CD4-positive, alpha-beta T cell treated with Interleukin-10 for 1 hour (primary cell): ENCODE measurements around the gene POLR2C.
"Not testable (repeated sequence)": the region's sequence is repeated elsewhere in the genome, so short reads cannot be mapped to it uniquely, and the experiment has no call there.

Source experiments
- DNase-seq: peaks from one replicate; pipeline ENCODE4 v3.0.0-alpha.2; 2020

POLR2C gene

DNA sequence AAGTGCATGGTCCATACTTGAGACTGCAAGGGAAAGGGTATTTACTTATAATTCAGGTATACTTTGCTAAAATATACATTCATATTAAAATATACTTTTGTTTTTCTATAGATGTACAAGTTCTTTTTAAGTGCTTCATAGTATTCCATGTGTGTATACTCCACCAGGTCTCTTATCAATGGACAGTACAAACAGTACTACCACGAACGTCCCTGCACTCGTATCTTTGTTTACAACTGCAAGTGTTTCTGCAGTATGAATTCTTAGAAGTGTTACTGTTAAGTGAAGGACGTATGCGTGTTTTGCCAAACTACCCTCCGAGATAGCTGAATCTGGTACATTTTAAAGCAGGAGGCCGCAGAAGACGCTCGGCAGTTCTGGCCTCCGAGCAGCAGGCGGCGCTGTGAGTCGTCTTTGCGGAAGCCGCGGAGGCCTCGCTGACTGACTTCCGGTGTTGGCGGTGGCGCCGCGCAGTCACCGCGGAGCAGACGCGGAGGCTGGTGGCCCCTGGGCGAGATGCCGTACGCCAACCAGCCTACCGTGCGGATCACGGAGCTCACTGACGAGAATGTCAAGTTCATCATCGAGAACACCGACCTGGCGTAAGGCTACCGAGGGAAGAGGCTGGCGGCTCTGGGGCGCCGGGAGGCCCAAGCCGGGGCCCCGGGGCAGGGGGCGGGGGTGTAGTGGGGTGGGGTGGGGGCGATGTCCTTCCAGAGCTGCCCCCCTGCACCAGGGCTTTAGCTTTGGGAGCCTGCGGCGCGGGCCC is at the start of gene POLR2C:
POLR2C (plus strand) TSS at position 471 of the 769 bp plus-strand sequence; CDS start at position 517, 46 bp downstream.
- DNase-seq = peak; percentile 94

DNA sequence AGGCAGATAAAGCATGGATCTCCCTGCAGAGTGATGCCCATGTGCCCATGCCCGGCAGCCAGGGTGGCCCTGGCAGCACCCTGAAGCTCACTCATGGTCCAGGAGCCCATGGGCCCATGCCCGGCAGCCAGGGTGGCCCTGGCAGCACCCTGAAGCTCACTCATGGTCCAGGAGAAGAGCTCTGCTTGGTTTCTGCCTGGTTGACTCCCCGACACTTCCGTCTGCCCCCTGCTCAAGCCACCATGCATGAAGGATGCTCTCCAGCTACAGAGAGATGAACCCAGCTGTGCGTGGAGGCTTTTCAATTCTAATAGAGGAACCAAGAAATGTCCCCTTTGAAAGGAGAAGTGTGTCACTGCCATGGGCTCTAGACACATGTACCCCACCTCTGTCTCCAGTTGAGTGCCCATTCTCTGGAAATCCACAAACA is 49.2 kb upstream of the POLR2C start:
- DNase-seq = no peak

DNA sequence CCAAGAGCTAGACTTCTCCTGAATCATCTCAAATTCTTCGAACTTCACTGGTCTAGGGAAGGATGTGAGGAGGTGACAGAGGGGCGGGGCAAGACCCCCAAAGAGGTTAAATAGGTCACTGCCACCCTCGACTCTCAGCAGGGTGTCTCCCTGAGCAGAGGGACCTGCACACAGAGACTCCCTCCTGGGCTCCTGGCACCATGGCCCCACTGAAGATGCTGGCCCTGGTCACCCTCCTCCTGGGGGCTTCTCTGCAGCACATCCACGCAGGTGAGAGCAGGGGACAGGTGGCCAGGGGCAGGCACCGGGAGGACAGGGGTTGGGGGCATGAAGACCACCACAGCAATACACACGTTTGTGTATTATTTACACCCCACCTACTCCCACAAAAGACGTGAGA is 48.7 kb upstream of the POLR2C start:
- no peak for DNase-seq

DNA sequence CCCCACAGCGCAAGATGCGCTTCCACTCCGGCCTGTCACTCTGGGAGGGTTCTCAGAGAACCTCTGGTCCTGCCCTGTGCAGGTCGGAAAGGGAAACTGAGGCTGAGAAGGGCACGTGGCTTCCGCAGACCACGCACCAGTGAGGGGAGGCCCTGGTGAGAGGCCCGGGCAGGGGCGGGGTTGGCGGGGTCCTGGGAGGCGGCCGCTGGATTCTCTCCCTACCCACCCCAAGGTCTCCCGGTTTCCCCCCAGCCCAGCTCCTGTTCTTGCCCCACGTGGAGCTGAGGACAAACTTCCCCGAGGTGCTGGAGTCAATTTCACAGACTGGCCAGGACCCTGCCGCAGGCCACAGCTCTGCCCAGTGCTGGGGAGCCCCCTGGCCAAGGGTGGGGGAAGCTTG is 46.4 kb upstream of the POLR2C start:
- DNase-seq = no peak

DNA sequence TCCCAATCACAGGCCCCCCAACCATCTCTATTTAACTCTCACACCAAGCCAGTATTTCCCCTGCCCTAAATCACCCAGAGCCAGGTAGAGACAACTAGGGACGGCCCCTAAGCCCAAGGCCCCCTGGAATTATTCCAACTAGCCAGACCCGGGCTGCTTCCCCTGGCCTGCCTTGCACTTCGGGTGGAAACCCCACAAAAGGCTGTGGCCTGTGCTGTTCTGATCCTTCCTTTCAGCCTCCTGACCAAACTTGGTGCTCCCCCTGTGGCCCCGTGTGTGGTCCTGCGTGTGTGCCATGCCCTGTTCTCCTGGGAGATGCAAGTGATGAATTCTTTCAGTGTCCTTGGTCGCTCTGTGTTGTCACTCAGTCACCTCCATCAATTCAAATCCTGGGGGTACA is 43.0 kb upstream of the POLR2C start:
- no peak for DNase-seq

DNA sequence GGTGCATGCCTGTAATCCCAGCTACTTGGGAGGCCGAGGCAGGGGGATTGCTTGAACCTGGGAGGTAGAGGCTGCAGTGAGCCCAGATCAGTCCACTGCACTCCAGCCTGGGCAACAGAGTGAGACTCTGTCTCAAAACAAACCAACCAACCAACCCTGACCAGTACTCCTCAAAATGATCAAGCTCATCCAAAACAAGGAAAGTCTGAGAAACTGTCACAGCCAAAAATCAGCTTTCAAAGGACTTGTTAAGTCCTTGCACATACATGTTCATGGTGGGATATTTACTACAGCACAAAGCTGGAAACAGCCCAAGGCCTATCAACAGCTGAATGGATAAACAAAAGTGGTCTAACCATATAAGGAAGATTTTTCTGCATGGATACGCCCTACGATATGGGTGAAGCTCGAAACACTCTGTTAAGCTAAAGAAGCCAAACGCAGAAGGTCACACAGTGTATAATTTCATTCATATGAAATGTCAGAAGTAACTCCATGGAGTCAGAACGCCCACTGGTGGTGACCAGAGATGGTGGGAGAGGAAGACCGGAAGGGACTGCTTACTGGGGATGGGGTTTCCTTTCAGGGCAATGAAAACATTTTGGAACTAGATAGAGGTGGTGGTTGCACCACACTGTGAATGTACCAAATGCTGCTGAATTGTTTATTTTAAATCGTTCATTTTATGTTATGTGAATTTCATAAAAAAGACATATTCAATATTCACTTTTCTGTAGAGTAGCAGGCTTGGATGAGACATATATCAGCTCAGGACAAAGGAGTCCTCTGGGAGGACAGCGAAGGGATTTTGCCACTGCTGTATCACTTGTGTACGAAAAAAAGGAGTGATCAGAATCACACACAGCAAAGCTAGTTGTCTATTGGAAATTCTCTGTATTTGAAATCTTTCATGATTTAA is 40.2 kb upstream of the POLR2C start:
- no peak for DNase-seq

DNA sequence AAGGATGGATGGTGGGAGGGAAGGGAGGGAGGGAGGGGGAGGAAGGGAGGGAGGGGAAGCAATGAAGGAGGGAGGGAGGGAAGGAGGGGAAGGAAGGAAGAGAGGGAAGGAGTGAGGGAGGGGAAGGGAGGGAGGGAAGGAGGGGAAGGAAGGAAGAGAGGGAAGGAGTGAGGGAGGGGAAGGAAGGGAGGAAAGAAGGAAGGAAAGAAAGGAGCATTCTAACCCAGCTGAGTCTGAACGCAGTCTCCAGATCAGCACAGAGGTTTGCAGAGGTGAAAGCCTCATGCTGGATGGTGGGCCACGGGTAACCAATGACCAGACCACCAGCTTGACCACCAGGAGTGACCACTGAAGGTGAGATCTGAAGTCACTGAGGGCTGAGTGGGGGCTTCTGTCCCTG is 39.3 kb upstream of the POLR2C start:
- no peak for DNase-seq

DNA sequence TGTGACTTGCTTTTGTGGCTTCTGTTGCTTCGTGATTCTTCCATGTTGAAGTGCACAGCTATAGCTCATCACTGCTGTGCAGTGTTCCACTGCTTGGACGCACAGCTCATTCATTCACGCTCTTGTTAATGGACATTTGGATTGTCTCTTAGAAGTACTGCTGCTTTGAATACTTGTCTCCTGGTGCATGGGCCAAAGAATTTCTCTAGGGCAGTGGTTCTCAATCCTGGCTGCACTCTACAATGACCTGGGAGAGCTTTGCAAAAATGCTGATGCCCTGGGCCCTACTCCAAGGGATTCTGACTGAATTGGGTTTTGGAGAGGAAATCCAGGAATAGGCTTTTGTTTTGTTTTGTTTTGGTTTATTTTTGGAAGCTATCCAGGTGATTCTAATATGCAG is 37.9 kb upstream of the POLR2C start:
- no peak for DNase-seq

DNA sequence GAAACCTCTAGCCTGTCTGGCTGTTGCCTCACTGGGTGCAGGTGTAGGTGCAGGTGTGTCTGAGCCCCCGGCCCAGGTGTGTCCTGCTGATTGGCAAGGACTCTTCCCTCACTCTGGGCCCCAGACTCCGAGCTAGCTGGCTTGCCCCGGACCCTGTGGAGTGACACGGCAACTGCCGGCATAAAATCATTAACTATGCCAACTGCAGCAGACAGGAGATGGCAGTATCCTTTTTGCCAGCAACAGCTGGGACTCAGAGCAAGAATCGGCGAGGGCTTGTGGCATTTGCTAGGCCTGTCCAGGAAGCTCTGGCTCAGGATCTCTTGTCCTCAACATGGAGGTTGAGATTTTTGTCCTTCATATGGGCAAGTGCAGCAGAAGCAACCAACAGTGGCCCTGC is 36.1 kb upstream of the POLR2C start:
- no peak for DNase-seq

DNA sequence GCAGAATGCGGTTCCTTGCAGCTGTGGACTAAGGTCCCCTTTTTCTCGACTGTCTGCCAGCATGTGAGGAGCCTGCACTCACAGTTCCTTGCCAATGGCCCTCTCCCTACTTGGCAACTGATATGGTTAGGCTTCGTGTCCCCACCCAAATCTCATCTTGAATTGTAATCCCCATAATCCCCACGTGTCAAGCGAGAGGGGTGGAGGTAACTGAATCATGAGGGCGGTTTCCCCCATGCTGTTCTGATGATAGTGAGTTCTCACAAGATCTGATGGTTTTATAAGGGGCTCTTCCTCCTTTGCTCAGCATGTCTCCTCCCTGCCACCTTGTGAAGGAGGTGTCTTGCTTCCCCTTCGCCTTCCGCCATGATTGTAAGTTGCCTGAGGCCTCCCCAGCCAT is 35.2 kb upstream of the POLR2C start:
- DNase-seq = no peak

DNA sequence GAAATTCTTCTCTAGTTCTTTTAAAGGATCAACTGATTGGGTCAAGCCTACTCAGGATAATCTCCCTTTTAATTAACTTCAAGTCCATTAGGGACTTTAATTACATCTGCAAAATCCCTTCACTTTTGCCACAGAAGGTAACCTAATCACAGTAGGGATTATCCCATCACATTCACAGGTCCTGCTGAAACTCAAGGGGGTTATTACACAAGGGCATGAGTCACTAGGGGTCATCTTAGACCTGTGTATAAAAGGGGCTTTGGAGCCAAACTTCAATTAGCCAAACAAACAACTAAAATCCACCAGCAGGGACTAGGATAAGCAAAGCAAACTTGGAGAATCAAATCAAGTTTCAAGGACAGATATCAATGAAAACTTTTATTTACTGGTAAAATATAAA is 34.7 kb upstream of the POLR2C start:
- no peak for DNase-seq

DNA sequence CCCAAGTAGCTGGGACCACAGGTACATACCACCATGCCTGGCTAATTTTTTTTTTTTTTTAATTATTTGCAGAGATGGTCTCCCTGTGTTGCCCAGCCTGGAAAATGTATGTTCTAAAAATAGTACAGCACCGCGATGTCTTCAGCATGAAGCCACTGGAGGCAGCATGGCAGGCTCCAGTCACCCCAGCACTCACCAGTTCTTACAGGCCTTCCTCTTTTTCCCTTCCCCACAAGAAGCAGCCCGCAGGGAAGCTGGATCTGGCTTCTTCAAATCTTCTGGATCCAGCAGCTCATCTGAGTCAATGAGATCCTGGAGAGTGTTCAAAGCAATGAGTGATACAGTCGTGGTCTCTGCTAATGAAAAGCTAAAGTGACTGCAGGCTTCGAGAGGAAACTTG is 31.5 kb upstream of the POLR2C start:
- no peak for DNase-seq

DNA sequence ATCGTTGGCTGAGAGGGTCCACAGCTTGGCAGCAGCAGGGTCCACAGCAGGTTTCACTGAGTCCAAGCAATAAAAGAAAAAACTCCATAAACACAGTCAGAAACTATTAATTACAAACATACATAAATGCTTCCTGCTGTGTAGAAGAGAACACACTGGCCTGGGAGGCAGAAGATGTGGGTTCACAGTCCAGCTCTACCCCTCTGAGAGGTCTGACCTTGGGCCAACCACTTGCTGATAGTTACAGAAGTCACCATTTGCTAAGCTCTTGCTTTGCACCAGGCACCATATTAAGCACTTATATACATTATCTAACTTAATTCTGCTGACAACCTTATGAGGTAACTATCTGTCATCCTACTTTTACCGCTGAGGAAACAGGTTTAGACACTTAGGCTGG is 30.0 kb upstream of the POLR2C start:
- DNase-seq = no peak

DNA sequence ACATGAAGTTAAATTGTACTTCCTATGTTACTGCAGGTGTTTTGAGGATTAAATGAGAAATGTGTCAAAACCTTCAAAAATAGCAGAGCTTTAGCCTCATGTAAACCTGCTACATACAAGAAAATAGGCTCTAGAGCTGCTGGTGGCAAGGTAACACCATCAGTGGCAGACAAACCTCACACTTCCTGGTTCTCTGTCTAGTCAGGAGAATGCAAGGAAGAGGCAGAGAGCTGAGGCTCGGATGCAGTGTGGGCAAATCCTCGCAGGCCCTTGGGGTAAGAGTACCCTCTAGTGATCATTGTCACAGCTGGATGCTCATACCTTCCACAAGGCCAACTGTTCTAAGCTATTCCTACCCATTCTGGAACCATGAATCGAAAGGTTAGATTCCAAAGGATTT is 29.5 kb upstream of the POLR2C start:
- DNase-seq = no peak

DNA sequence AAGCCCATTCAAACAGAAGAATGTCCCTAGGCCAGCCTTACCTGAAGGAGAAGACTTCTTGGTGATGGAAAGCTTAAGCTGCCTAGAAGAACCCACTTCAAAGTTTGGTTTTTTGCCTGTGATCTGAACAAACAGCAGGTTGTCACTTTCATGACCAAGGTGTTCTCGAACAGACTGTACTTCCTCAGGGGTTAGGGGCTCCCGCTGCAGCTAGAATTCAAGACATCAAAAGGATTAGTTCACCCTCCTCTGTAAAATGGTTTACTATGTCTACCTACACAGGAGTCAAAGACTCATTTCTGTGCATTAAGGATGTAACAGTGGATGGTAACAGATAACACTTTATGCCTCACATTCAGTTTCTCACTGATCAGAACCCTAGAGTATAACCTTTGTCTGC is 28.5 kb upstream of the POLR2C start:
- no peak for DNase-seq

DNA sequence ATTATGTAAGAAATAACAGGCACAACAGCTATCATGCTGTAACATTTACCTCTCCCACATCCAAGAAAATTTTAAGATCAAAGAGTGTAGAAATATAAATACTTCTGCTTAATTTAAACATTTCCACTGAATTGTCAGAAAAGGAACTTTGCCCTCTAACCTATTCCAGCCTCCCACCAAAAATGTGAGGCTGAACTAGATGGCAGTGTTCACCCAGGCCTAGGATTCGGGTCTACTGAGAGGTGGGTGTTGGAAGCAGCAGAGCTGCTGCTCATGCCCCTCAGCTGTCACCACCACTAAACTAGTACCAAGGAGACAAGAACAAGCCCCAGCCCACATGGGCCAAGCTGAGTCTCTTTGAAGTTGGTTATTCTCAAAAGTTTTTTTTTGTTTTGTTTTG is 26.6 kb upstream of the POLR2C start:
- no peak for DNase-seq

DNA sequence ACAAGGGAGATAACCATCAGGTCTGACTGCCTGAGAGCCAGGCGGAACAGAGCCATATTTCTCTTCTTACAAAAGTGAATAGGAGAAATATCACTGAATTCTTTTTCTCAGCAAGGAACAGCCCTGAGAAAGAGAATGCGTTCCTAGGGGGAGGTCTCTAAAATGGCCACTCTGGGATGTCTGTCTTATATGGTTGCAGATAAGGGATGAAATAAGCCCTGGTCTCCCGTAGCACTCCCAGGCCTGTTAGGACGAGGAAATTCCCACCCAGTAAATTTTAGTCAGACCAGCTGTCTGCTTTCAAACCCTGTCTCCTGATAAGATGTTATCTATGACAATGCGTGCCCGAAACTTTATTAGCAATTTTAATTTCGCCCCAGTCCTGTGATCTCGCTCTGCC is 22.5 kb upstream of the POLR2C start:
- peak; percentile 13 for DNase-seq

DNA sequence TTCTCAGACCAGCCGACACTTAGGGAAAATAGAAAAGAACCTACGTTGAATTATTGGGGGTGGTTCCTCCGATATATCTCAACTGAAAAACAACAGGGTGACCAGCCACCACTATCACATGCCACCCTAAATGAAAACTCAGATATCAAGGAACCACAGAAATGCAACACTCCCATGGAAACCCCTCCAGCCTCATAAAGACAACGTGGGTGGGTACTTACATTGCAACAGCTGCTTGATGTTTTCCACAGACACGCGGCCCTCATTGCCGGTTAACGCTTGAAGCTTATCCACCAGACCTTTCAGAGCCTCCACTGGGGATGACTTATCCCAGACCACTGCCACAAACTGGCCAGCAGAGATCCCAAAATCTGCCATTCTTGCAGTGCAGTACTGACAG is 21.9 kb upstream of the POLR2C start:
- DNase-seq = not testable (repeated sequence)

DNA sequence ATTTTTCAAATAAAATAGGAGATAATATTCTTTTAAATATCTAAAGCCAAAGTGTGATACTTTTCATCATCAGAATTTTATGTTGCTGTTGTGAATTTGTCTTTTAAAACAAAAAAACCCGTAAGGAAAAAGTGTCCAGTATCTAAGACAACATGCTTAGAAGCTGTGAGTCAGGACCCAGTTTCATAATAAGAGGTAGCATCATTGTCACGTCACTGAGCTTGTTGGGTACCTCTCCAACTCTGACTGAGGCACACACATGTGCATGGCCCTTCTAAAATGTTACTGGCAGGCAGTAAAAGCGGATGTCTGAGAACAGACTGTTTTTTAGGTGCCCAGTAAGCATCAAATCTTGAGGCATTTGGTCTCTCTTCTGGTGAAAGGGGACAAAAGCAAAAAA is 17.8 kb upstream of the POLR2C start:
- DNase-seq = no peak

DNA sequence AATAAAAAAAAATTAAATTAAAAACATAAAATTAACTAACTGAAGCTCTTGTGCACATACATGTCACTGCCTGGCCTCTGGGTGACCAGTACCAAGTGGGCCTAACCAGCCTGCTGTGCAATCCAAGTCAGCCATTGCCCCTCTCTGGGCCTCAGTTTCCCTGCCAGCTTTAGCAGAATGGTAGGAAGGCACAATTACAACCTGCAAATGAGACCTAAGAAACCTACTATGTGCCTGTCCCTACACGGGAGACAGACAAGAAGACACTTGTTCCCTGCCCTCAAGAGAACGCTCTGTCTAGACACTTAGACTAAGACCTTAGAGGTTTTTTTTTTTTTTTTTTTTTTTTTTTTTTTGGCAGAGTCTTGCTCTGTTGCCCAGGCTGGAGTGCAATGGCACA is 17.0 kb upstream of the POLR2C start:
- DNase-seq = no peak

DNA sequence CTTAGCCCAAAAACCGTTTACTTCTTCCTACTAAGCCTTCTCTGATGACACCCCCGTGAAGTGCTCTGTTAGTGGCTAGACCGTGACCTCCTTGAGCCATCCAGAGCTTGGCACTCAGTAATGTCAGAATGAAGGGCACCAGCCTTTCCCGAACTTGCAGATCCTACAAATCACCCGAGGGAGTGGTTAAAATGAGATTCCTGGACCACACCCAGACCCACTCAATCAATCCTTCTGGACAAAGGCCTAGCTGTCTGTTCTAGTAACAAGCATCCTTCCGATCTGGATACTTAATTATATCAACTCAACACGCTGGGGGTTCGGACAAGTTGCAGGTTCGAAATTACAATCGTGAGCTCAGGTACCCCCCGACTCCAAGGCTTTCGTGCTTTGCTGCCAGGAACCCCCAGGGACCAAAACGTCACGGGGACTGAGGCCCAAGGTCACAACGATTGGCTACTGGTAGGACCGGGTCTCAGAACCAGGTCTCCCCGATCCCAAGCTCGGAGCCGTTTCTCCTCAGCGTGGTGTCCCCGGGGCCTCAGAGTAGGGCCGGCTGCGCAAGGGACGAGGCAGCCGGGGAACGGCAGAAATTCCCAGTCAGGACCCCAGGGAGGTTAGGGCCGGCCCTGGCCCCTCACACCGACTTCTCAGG is 15.8 kb upstream of the POLR2C start:
- DNase-seq = peak; percentile 40

DNA sequence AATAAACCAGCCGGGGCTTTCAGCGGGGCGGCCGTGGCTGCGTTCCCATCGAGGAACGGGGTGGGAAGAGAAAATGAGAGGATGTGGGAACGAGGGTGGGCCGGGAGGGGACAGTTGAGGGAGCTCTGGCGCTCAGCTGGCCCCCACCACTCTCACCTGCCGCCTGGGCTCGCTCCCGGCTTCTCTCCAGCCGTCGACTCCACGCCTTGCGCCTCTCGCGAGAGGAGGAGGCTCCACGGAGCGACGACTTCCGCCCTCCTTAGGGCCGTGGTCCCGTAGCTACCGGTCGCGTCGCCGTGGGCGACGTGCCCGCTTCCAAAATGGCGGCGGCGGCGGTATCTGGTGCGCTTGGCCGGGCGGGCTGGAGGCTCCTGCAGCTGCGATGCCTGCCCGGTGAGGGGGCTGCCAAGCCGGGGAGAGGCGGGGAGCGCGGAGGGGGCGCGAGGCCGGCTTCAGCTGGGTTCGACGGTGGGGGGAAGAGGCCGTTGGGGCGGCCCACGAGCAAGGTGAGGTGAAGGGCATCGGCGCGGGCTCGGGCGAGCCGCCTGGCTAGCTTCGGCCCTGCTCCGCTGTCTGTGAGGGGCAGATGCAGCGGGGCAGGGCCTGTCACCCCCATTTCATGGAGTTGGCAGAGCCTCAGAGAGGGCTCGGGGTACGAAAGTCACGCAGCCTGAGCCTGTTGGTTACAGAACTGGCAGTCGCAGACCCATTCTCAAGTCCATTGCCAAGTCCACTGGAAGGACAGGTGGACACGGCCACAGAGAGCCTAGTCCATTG is 15.1 kb upstream of the POLR2C start, which contains the start of the genes CIAPIN1 and COQ9:
CIAPIN1 (minus strand) TSS at position 200 of the 777 bp plus-strand sequence. CDS start 6,457 bp downstream, outside the sequence.
COQ9 (plus strand) TSS at position 294 of the 777 bp plus-strand sequence; CDS start at position 321, 27 bp downstream.
- peak; percentile 94 for DNase-seq

DNA sequence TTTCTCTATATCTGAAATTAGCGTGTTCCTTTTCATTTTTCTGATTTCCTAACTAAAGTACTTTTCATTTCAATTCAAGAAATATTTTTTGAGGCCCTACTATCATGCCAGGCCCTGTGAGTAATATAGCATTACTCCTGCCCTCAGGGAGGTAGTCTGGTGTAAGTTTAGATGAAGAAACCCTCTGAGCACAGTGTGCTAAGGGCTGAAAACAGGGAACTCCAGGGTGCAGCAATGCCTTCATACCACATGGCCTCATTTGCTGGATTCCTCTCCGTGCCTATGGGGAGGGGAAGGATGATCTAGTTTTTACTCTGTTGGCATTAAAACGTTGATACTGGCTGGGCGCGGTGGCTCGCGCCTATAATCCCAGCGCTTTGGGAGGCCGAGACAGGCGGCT is 10.5 kb upstream of the POLR2C start:
- DNase-seq = no peak
